ENCODE measurements around the gene MS4A8. TPM values are rescaled to one million over a fixed set of nuclear protein-coding genes. Genes with fewer than 3 reads are reported as not detected.
"Not testable (repeated sequence)": the region's sequence is repeated elsewhere in the genome, so short reads cannot be mapped to it uniquely, and the experiment has no call there.

The MS4A8 gene
- total RNA-seq, 1 donor from 2014 or later: not detected

DNA sequence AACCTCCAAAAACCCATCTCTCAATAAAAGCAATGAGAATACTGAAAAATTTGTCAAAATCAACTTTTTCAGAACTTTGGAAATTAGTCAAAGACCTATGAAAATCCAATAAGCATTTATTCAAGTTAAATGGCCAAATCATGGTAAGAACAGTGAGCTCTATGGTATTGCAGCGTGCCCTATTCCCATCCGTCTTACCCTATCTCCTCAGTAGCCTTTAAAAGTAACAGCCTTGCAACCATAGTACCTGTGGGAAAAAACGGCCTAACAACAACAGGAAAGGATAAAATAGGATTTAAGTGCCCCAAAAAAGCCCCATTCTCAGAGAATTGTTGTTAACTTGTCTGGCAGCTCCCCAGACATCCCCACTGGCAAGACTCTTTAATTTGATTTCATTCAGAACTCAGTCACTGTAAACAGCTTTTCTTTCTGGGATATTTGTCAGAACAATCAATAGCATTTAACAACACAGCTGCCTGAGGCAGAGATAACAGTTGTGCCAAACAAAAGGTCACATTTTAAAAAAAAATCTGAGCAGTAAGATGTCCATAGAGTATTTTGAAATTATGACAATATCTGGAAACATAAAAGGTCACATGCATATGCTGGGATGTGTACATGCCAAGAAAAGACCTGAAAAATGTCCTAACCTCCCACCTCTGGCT, 18.8 kb upstream of the MS4A8 start:
- no peak overlapping the region for H3K27ac Mint-ChIP-seq (ENCODE audit: unreplicated experiment)

DNA sequence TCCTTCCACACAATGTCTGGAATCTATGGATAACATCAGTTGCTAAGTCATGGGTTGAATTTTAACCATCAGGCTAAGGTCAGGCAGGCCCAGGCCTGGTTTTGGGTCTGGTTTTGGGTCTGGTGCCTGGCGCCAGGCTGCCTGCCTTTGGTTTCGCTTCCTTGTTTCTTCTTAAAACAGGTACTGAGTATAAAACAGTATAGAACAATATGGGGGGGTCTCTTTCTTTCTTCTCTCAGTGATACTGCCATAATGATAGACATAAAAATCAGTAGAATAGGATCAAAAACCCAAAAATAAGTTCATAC, 14.9 kb upstream of the MS4A8 start:
- H3K27me3 Mint-ChIP-seq (ENCODE audit: low read depth); H3K36me3 Mint-ChIP-seq (ENCODE audit: low read depth); H3K27ac Mint-ChIP-seq (ENCODE audit: unreplicated experiment); H3K4me3 Mint-ChIP-seq; DNase-seq (ENCODE audit: low read depth, low spot score); H3K4me1 Mint-ChIP-seq: not testable (repeated sequence)
- H3K9me3 Mint-ChIP-seq: peaks cover 15% of the 10 kb centered on the region

More for the DNA sequence above, 18.8 kb upstream of the MS4A8 start:
- H3K9me3 Mint-ChIP-seq: peaks cover 31% of the 10 kb centered on the region
- H3K36me3 Mint-ChIP-seq (ENCODE audit: low read depth): peaks cover 17% of the 10 kb centered on the region
- DNase-seq (ENCODE audit: low read depth, low spot score): no peak
- H3K4me1 Mint-ChIP-seq: no peaks in the 10 kb centered on the region
- H3K4me3 Mint-ChIP-seq: no peak overlapping the region
- H3K27me3 Mint-ChIP-seq (ENCODE audit: low read depth): no peaks in the 10 kb centered on the region
- TF ChIP-seq, protein P1, sequence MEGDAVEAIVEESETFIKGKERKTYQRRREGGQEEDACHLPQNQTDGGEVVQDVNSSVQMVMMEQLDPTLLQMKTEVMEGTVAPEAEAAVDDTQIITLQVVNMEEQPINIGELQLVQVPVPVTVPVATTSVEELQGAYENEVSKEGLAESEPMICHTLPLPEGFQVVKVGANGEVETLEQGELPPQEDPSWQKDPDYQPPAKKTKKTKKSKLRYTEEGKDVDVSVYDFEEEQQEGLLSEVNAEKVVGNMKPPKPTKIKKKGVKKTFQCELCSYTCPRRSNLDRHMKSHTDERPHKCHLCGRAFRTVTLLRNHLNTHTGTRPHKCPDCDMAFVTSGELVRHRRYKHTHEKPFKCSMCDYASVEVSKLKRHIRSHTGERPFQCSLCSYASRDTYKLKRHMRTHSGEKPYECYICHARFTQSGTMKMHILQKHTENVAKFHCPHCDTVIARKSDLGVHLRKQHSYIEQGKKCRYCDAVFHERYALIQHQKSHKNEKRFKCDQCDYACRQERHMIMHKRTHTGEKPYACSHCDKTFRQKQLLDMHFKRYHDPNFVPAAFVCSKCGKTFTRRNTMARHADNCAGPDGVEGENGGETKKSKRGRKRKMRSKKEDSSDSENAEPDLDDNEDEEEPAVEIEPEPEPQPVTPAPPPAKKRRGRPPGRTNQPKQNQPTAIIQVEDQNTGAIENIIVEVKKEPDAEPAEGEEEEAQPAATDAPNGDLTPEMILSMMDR (conservative IDR thresholded peaks at IDR 0.05): no peak

GRCh38 chr11:60691661-60692060, 7.8 kb upstream of the MS4A8 start:
- no peaks in the 10 kb centered on the region for H3K9me3 Mint-ChIP-seq

GRCh38 chr11:60699936-60700335, 524 bp downstream of the MS4A8 start:
- no peak overlapping the region for H3K4me3 Mint-ChIP-seq

More at GRCh38 chr11:60691661-60692060, 7.8 kb upstream of the MS4A8 start:
- Mint-ChIP-seq H3K36me3 (ENCODE audit: low read depth) (no peaks in the 10 kb centered on the region), H3K4me1 (no peaks in the 10 kb centered on the region), H3K27ac (ENCODE audit: unreplicated experiment) (no peak overlapping the region), H3K4me3 (no peak overlapping the region), H3K27me3 (ENCODE audit: low read depth) (peaks cover 3% of the 10 kb centered on the region)
- no peak for DNase-seq (ENCODE audit: low read depth, low spot score)
- TF ChIP-seq, protein P1 (conservative IDR thresholded peaks at IDR 0.05): no peak

DNA sequence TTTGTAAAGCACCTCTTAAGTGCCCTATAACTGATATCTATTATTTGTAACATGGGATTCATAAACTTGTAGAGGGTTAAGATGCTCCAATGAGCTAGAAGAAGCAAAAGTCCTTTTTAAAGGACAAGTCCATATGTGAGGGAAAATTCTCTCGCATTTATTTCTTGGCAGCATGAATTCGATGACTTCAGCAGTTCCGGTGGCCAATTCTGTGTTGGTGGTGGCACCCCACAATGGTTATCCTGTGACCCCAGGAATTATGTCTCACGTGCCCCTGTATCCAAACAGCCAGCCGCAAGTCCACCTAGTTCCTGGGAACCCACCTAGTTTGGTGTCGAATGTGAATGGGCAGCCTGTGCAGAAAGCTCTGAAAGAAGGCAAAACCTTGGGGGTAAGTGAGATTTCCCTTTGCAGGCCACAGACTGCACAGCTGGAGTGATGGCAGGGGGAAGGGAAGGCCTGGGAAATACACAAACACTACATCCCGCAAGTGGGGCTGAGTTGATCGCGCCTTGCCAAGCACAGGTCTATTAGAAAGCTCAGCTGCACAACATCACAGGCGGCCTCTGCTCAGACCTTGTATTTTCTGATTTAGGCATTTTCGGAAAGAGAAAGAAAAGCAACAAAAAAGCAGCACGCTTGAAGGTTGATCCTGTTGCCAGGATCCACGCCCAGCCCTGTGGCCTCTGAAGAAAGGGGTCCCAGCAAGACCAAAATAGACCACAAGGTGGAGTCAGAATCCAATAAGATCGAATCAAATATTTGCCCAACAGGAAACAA, 1.5 kb downstream of the MS4A8 start:
- TF ChIP-seq, protein P1 (conservative IDR thresholded peaks at IDR 0.05): peak; percentile 63
- no peaks in the 10 kb centered on the region for H3K36me3 Mint-ChIP-seq (ENCODE audit: low read depth)
- H3K27me3 Mint-ChIP-seq (ENCODE audit: low read depth): peaks cover 8% of the 10 kb centered on the region
- H3K27ac Mint-ChIP-seq (ENCODE audit: unreplicated experiment): peak overlapping the region; percentile 65
- no peaks in the 10 kb centered on the region for H3K9me3 Mint-ChIP-seq
- peak; percentile 37 for DNase-seq (ENCODE audit: low read depth, low spot score)
- H3K4me3 Mint-ChIP-seq: no peak overlapping the region
- peaks cover 8% of the 10 kb centered on the region for H3K4me1 Mint-ChIP-seq

More at GRCh38 chr11:60699936-60700335, 524 bp downstream of the MS4A8 start:
- Mint-ChIP-seq H3K4me1 (peaks cover 8% of the 10 kb centered on the region), H3K36me3 (ENCODE audit: low read depth) (no peaks in the 10 kb centered on the region), H3K27me3 (ENCODE audit: low read depth) (peaks cover 10% of the 10 kb centered on the region), H3K27ac (ENCODE audit: unreplicated experiment) (no peak overlapping the region), H3K9me3 (no peaks in the 10 kb centered on the region)
- TF ChIP-seq, protein P1 (conservative IDR thresholded peaks at IDR 0.05): no peak
- no peak for DNase-seq (ENCODE audit: low read depth, low spot score)

GRCh38 chr11:60701469-60701818, 2.0 kb downstream of the MS4A8 start:
- TF ChIP-seq, protein P1 (conservative IDR thresholded peaks at IDR 0.05): no peak
- H3K36me3 Mint-ChIP-seq (ENCODE audit: low read depth): no peaks in the 10 kb centered on the region
- H3K4me3 Mint-ChIP-seq: no peak overlapping the region
- H3K27ac Mint-ChIP-seq (ENCODE audit: unreplicated experiment): peak overlapping the region; percentile 65
- H3K4me1 Mint-ChIP-seq: peaks cover 8% of the 10 kb centered on the region
- DNase-seq (ENCODE audit: low read depth, low spot score): no peak
- peaks cover 8% of the 10 kb centered on the region for H3K27me3 Mint-ChIP-seq (ENCODE audit: low read depth)
- H3K9me3 Mint-ChIP-seq: no peaks in the 10 kb centered on the region

Measured in neural crest cell (in vitro differentiated cells).